ENCODE results near the gene TUT4. TPM values are rescaled to one million over a fixed set of nuclear protein-coding genes. Genes with fewer than 3 reads are reported as not detected.
A peak's percentile ranks its signal among the peaks of the same experiment; 100 is the strongest.

The TUT4 gene
- total RNA-seq, 1 donor from 2014 or later = 158 TPM

GRCh38 chr1:52544665-52545525 lies 8.0 kb downstream of the TUT4 start:
- Mint-ChIP-seq H3K27ac (peak overlapping the region; percentile 35), H3K4me3 (no peak overlapping the region), H3K4me1 (peaks cover 47% of the 10 kb centered on the region), H3K36me3 (ENCODE audit: low read depth) (peaks cover 44% of the 10 kb centered on the region), H3K9me3 (peaks cover 8% of the 10 kb centered on the region), H3K27me3 (no peaks in the 10 kb centered on the region)
- ATAC-seq (ENCODE audit: low read depth) (no peak), DNase-seq (no peak)
- intact Hi-C loops (cut with micrococcal nuclease) = loop anchor here (5.0 kb wide), 1 partner anchor 33 kb away; no protein-coding TSS in a partner anchor
- ChIA-PET POLR2A (interaction anchor here (0.6 to 1.0 kb wide), 6 partner anchors 8 to 1116 kb away, joined by 3 to 5 read pairs (median 4); partner anchors contain the start of gene TUT4), CTCF (no interaction called here)
- no peak for TF ChIP-seq CTCF (IDR thresholded peaks at IDR 0.05)

- TF ChIP-seq CTCF (IDR thresholded peaks at IDR 0.05) = no peak
- ChIA-PET POLR2A (interaction anchor here (0.6 kb wide), 2 partner anchors 117 to 695 kb away, joined by 3 to 4 read pairs; no protein-coding TSS in a partner anchor), CTCF (no interaction called here)
- peaks cover 57% of the 10 kb centered on the region for H3K36me3 Mint-ChIP-seq (ENCODE audit: low read depth)
- H3K4me1 Mint-ChIP-seq = peaks cover 43% of the 10 kb centered on the region
- H3K9me3 Mint-ChIP-seq = peaks cover 8% of the 10 kb centered on the region
- H3K27ac Mint-ChIP-seq = no peak overlapping the region
- H3K27me3 Mint-ChIP-seq = no peaks in the 10 kb centered on the region
- ATAC-seq (ENCODE audit: low read depth) = no peak
- no peak for DNase-seq
- intact Hi-C loops (cut with micrococcal nuclease) = no loop called here
- no peak overlapping the region for H3K4me3 Mint-ChIP-seq
Measured at GRCh38 chr1:52542085-52542688, 10.7 kb downstream of the TUT4 start.

GRCh38 chr1:52534928-52535764 lies 17.7 kb downstream of the TUT4 start:
- ATAC-seq (ENCODE audit: low read depth) = no peak
- Mint-ChIP-seq H3K36me3 (ENCODE audit: low read depth) (peaks cover 43% of the 10 kb centered on the region), H3K4me1 (peaks cover 74% of the 10 kb centered on the region), H3K4me3 (no peak overlapping the region), H3K27ac (no peak overlapping the region), H3K9me3 (peaks cover 7% of the 10 kb centered on the region), H3K27me3 (no peaks in the 10 kb centered on the region)
- CTCF ChIA-PET = no interaction called here
- POLR2A ChIA-PET = interaction anchor here (0.6 kb wide), 1 partner anchor 18 kb away, joined by 3 read pairs; no protein-coding TSS in a partner anchor
- TF ChIP-seq CTCF (IDR thresholded peaks at IDR 0.05) = no peak
- intact Hi-C loops (cut with micrococcal nuclease) = loop anchor here (5.0 kb wide), 1 partner anchor 32 kb away; no protein-coding TSS in a partner anchor
- no peak for DNase-seq

- intact Hi-C loops (cut with micrococcal nuclease) = loop anchor here (5.0 kb wide), 1 partner anchor 34 kb away; no protein-coding TSS in a partner anchor
- no peak overlapping the region for H3K4me3 Mint-ChIP-seq
- peaks cover 73% of the 10 kb centered on the region for H3K4me1 Mint-ChIP-seq
- no peak for DNase-seq
- TF ChIP-seq CTCF (IDR thresholded peaks at IDR 0.05) = no peak
- peaks cover 34% of the 10 kb centered on the region for H3K36me3 Mint-ChIP-seq (ENCODE audit: low read depth)
- H3K9me3 Mint-ChIP-seq = peaks cover 7% of the 10 kb centered on the region
- ATAC-seq (ENCODE audit: low read depth) = no peak
- no peaks in the 10 kb centered on the region for H3K27me3 Mint-ChIP-seq
- ChIA-PET POLR2A (interaction anchor here (0.6 to 5.3 kb wide), 4 partner anchors 20 to 135 kb away, joined by 3 to 71 read pairs (median 14); partner anchors contain the start of genes SHISAL2A and TUT4), CTCF (interaction anchor here (1.4 kb wide), 1 partner anchor 153 kb away, joined by 4 read pairs; no protein-coding TSS in a partner anchor)
- H3K27ac Mint-ChIP-seq = peak overlapping the region; percentile 80
Measured at GRCh38 chr1:52533713-52534112, 19.2 kb downstream of the TUT4 start.
